T-cell (primary cell): Measurements from ENCODE around the gene EHBP1L1. TPM values are rescaled to one million over a fixed set of nuclear protein-coding genes. Genes with fewer than 3 reads are reported as not detected.

Source experiments
- ATAC-seq, 4 experiments: fragments of 200-7000 bp in 3 of 4; fragments of 150-1000 bp in 1 of 4; cut with Tn5 transposase; replicated peaks in 1 of 4; 1 replicate in 3 of 4; 2 replicates in 1 of 4; pipeline ENCODE4 v1.10.0; 2021; ENCODE audit warnings: moderate library complexity in 3 of 4, mild to moderate bottlenecking in 2 of 4, moderate number of reproducible peaks in 1 of 4
- CTCF ChIA-PET, 2 donors: fragments of 300-600 bp; sonication (Branson Sonifier 250); formaldehyde crosslinking; loops; one replicate each; lab custom pipeline; 2022; ENCODE audit warnings: antibody characterized with exemption in 2 of 2; lab: Charles Lee
- POLR2A ChIA-PET, 2 donors: fragments of 300-600 bp; sonication (Branson Sonifier 250); formaldehyde crosslinking; loops; one replicate each; lab custom pipeline; 2022; ENCODE audit warnings: antibody characterized with exemption in 2 of 2; lab: Charles Lee
- DNase-seq, 35 experiments: peaks; one replicate each; pipeline versions ENCODE4 v3.0.0 to v3.0.0-alpha.2; 2013 to 2023
- H3K27ac ChIP-seq: one replicate; pipeline ENCODE4 v1.5.1; 2013; ENCODE audit warnings: low read length
- H3K27me3 ChIP-seq, 2 experiments: replicated peaks in 1 of 2; 1 replicate in 1 of 2; 2 replicates in 1 of 2; pipeline versions ENCODE4 v1.6.1 to v1.7.0; 2013; ENCODE audit warnings: low read length in 1 of 2, mixed read lengths in 1 of 2; ENCODE audit not compliant: control insufficient read depth in 2 of 2, insufficient read depth in 2 of 2; ENCODE audit errors: extremely low read depth in 1 of 2
- H3K36me3 ChIP-seq, 2 donors: 1 replicate in 1 of 2; 2 replicates in 1 of 2; pipeline versions ENCODE4 v1.6.1 to v1.7.0; 2013; ENCODE audit warnings: low read length in 1 of 2; ENCODE audit not compliant: control insufficient read depth in 2 of 2, insufficient read depth in 1 of 2; ENCODE audit errors: extremely low read depth in 1 of 2
- H3K4me1 ChIP-seq, 2 experiments: 1 replicate in 1 of 2; 2 replicates in 1 of 2; pipeline versions ENCODE4 v1.6.1 to v1.7.0; 2013; ENCODE audit warnings: low read length in 2 of 2, mixed read lengths in 1 of 2; ENCODE audit not compliant: insufficient read depth in 2 of 2, control insufficient read depth in 1 of 2; ENCODE audit errors: extremely low read depth in 1 of 2
- H3K4me3 ChIP-seq, 2 donors: 1 replicate in 1 of 2; 2 replicates in 1 of 2; pipeline versions ENCODE4 v1.5.1 to v1.7.0; 2013; ENCODE audit warnings: mild to moderate bottlenecking in 2 of 2, low read length in 1 of 2, moderate library complexity in 1 of 2; ENCODE audit not compliant: control insufficient read depth in 1 of 2; ENCODE audit errors: extremely low read depth in 1 of 2
- H3K9me3 ChIP-seq: 2 replicates; pipeline ENCODE4 v1.7.0; 2013
- H3K27ac Mint-ChIP-seq, 2 donors: one replicate each; pipeline ENCODE4 v1.8.0; 2020 to 2021; ENCODE audit warnings: mild to moderate bottlenecking in 2 of 2, mixed read lengths in 2 of 2
- H3K27me3 Mint-ChIP-seq, 2 donors: one replicate each; pipeline ENCODE4 v1.8.0; 2021 to 2022; ENCODE audit warnings: mixed read lengths in 2 of 2
- H3K36me3 Mint-ChIP-seq: one replicate; pipeline ENCODE4 v1.8.0; 2021; ENCODE audit warnings: mixed read lengths
- H3K4me1 Mint-ChIP-seq, 3 donors: one replicate each; pipeline ENCODE4 v1.8.0; 2020 to 2022; ENCODE audit warnings: mixed read lengths in 3 of 3, mild to moderate bottlenecking in 1 of 3
- H3K4me3 Mint-ChIP-seq, 3 donors: one replicate each; pipeline ENCODE4 v1.8.0; 2020 to 2022; ENCODE audit warnings: mild to moderate bottlenecking in 3 of 3, mixed read lengths in 3 of 3, moderate library complexity in 3 of 3
- H3K9me3 Mint-ChIP-seq, 3 donors: one replicate each; pipeline ENCODE4 v1.8.0; 2020 to 2022; ENCODE audit warnings: mixed read lengths in 3 of 3
- WGBS: methylation state at CpG from one replicate; pipeline ENCODE4 v1.1.5; 2013; ENCODE audit warnings: missing lambda C conversion rate; ENCODE audit not compliant: insufficient coverage; 5-methylcytosine and 5-hydroxymethylcytosine counted together
- total RNA-seq, 35 experiments: library from RNA in 6 of 35; stranded (reverse) in 6 of 35; fragments of 120-200 nt in 1 of 35; gene quantifications; one replicate each; pipeline versions ENCODE4 v1.2.1 to v1.2.4 and lab custom pipeline; 2013 to 2026

EHBP1L1 gene
- total RNA-seq, 5 donors from 2014 or later (not counting 1 experiment from before 2014, with no cell fraction given) = 115 to 170 (median 150) TPM

GRCh38 chr11:65549096-65549495 lies 26.8 kb upstream of the EHBP1L1 start:
- Mint-ChIP-seq H3K4me3 (peak overlapping the region in 1 of 3 donors; percentile 79), H3K9me3 (no peaks in the 10 kb centered on the region), H3K27me3 (no peaks in the 10 kb centered on the region), H3K4me1 (peaks cover 57 to 76% (median 64%) of the 10 kb centered on the region in 3 donors), H3K27ac (peak overlapping the region; percentile 22 to 84), H3K36me3 (peaks cover 16% of the 10 kb centered on the region)
- DNase-seq (no peak), ATAC-seq (no peak)
- POLR2A ChIA-PET = interaction anchor here in 1 of 2 donors (0.6 to 0.8 kb wide), 2 partner anchors 46 to 61 kb away, joined by 3 to 12 read pairs; no protein-coding TSS in a partner anchor
- WGBS = no CpG with 5 or more reads among the region's 3 CpGs
- H3K27ac ChIP-seq = peak overlapping the region; percentile 2
- peaks cover 3 to 21% of the 10 kb centered on the region in 2 donors for H3K36me3 ChIP-seq
- CTCF ChIA-PET = interaction anchor here in 1 of 2 donors (0.7 kb wide), 1 partner anchor 18 kb away, joined by 5 read pairs; no protein-coding TSS in a partner anchor
- H3K4me1 ChIP-seq = peaks cover 19 to 71% of the 10 kb centered on the region in 2 experiments
- no peaks in the 10 kb centered on the region for H3K9me3 ChIP-seq
- H3K27me3 ChIP-seq = no peaks in the 10 kb centered on the region
- H3K4me3 ChIP-seq = no peak overlapping the region

- Mint-ChIP-seq H3K27ac (peak overlapping the region; percentile 70 to 71), H3K4me1 (peaks cover 68 to 79% (median 73%) of the 10 kb centered on the region in 3 donors), H3K36me3 (peaks cover 16% of the 10 kb centered on the region), H3K27me3 (no peaks in the 10 kb centered on the region), H3K4me3 (peak overlapping the region; percentile 10 to 91 (median 32)), H3K9me3 (no peaks in the 10 kb centered on the region)
- Histone ChIP-seq H3K27me3 (no peaks in the 10 kb centered on the region), H3K36me3 (peaks cover 3 to 21% of the 10 kb centered on the region in 2 donors), H3K27ac (peak overlapping the region; percentile 4), H3K9me3 (no peaks in the 10 kb centered on the region), H3K4me1 (peaks cover 31 to 86% of the 10 kb centered on the region in 2 experiments), H3K4me3 (no peak overlapping the region)
- ChIA-PET CTCF (interaction anchor here (0.5 to 0.8 kb wide), 2 partner anchors 11 to 12 kb away, joined by 3 read pairs; no protein-coding TSS in a partner anchor), POLR2A (interaction anchor here in 1 of 2 donors (1.1 kb wide), 2 partner anchors 14 to 20 kb away, joined by 3 to 4 read pairs; no protein-coding TSS in a partner anchor)
- DNase-seq = peak in 24 of 35 experiments; percentile 27 to 77 (median 53)
- peak; percentile 29 to 57 (median 44) for ATAC-seq
- 46% methylated on average over 16 of the region's 17 CpGs for WGBS
Measured at GRCh38 chr11:65551572-65552387, 24.1 kb upstream of the EHBP1L1 start.

GRCh38 chr11:65552388-65552951 lies 23.4 kb upstream of the EHBP1L1 start:
- H3K9me3 ChIP-seq = no peaks in the 10 kb centered on the region
- peak overlapping the region; percentile 10 to 91 (median 32) for H3K4me3 Mint-ChIP-seq
- DNase-seq = no peak
- H3K4me3 ChIP-seq = no peak overlapping the region
- H3K27ac ChIP-seq = peak overlapping the region; percentile 47
- H3K9me3 Mint-ChIP-seq = no peaks in the 10 kb centered on the region
- H3K4me1 Mint-ChIP-seq = peaks cover 73 to 81% (median 75%) of the 10 kb centered on the region in 3 donors
- 63% methylated on average over 8 of the region's 9 CpGs for WGBS
- H3K27ac Mint-ChIP-seq = peak overlapping the region; percentile 70 to 71
- peaks cover 16% of the 10 kb centered on the region for H3K36me3 Mint-ChIP-seq
- CTCF ChIA-PET = interaction anchor here (0.5 to 0.9 kb wide), 3 partner anchors 11 to 13 kb away, joined by 3 to 5 read pairs (median 3); no protein-coding TSS in a partner anchor
- H3K27me3 Mint-ChIP-seq = no peaks in the 10 kb centered on the region
- POLR2A ChIA-PET = interaction anchor here in 1 of 2 donors (1.1 kb wide), 2 partner anchors 13 to 19 kb away, joined by 3 to 4 read pairs; no protein-coding TSS in a partner anchor
- H3K4me1 ChIP-seq = peaks cover 34 to 86% of the 10 kb centered on the region in 2 experiments
- H3K36me3 ChIP-seq = peaks cover 3 to 21% of the 10 kb centered on the region in 2 donors
- peak in 1 of 4 experiments; percentile 0 for ATAC-seq
- no peaks in the 10 kb centered on the region for H3K27me3 ChIP-seq

GRCh38 chr11:65553301-65554001 lies 22.4 kb upstream of the EHBP1L1 start:
- WGBS = 35% methylated on average over 36 of the region's 37 CpGs
- Mint-ChIP-seq H3K27me3 (no peaks in the 10 kb centered on the region), H3K4me1 (peaks cover 65 to 73% (median 65%) of the 10 kb centered on the region in 3 donors), H3K9me3 (no peaks in the 10 kb centered on the region), H3K4me3 (peak overlapping the region; percentile 36 to 91 (median 55)), H3K27ac (peak overlapping the region; percentile 52 to 64), H3K36me3 (peaks cover 16% of the 10 kb centered on the region)
- POLR2A ChIA-PET = interaction anchor here in 1 of 2 donors (0.5 to 0.6 kb wide), 2 partner anchors 13 to 89 kb away, joined by 3 read pairs; no protein-coding TSS in a partner anchor
- H3K27ac ChIP-seq = peak overlapping the region; percentile 47
- CTCF ChIA-PET = interaction anchor here (0.5 to 0.9 kb wide), 6 partner anchors 8 to 759 kb away, joined by 3 to 5 read pairs (median 3); no protein-coding TSS in a partner anchor
- peaks cover 27 to 78% of the 10 kb centered on the region in 2 experiments for H3K4me1 ChIP-seq
- peaks cover 3 to 21% of the 10 kb centered on the region in 2 donors for H3K36me3 ChIP-seq
- H3K9me3 ChIP-seq = no peaks in the 10 kb centered on the region
- DNase-seq (peak; percentile 70 to 89 (median 79)), ATAC-seq (peak; percentile 70 to 85 (median 72))
- no peaks in the 10 kb centered on the region for H3K27me3 ChIP-seq
- H3K4me3 ChIP-seq = peak overlapping the region; percentile 23 to 38

- peaks cover 30 to 78% of the 10 kb centered on the region in 2 experiments for H3K4me1 ChIP-seq
- peaks cover 12% of the 10 kb centered on the region for H3K36me3 Mint-ChIP-seq
- H3K27me3 Mint-ChIP-seq = no peaks in the 10 kb centered on the region
- DNase-seq = peak in 2 of 35 experiments; percentile 14 to 34
- H3K27ac Mint-ChIP-seq = peak overlapping the region; percentile 93 to 95
- H3K4me1 Mint-ChIP-seq = peaks cover 60 to 69% (median 62%) of the 10 kb centered on the region in 3 donors
- ChIA-PET CTCF (interaction anchor here in 1 of 2 donors (1.0 kb wide), 1 partner anchor 13 kb away, joined by 3 read pairs; no protein-coding TSS in a partner anchor), POLR2A (interaction anchor here in 1 of 2 donors (0.5 to 0.6 kb wide), 2 partner anchors 12 to 89 kb away, joined by 3 read pairs; no protein-coding TSS in a partner anchor)
- peaks cover 3 to 16% of the 10 kb centered on the region in 2 donors for H3K36me3 ChIP-seq
- H3K27ac ChIP-seq = peak overlapping the region; percentile 53
- H3K9me3 Mint-ChIP-seq = no peaks in the 10 kb centered on the region
- peak overlapping the region; percentile 39 to 91 (median 65) for H3K4me3 Mint-ChIP-seq
- H3K27me3 ChIP-seq = no peaks in the 10 kb centered on the region
- H3K9me3 ChIP-seq = no peaks in the 10 kb centered on the region
- peak overlapping the region; percentile 15 to 38 for H3K4me3 ChIP-seq
- 76% methylated on average over 13 of the region's 27 CpGs for WGBS
- ATAC-seq = peak in 1 of 4 experiments; percentile 12
Measured at GRCh38 chr11:65554057-65554818, 21.6 kb upstream of the EHBP1L1 start.
